K562 (cell line): ENCODE results near the gene NHLRC2. TPM values are rescaled to one million over a fixed set of nuclear protein-coding genes. Genes with fewer than 3 reads are reported as not detected.

Experiments
- ATAC-seq: fragments of 200-7000 bp; cut with Tn5 transposase; 3 replicates; pipeline ENCODE4 v1.9.1; 2020; ENCODE audit warnings: moderate library complexity
- BruUV-seq: library from RNA; stranded (reverse); fragments of 400-500 nt; replicated peaks from 2 replicates; lab custom pipeline; 2021; lab: Mats Ljungman, UMichigan
- CTCF ChIA-PET: fragments of 300-600 bp; formaldehyde crosslinking; extraction: SDS; loops from one replicate; lab custom pipeline; 2021; ENCODE audit warnings: low intra/inter-chr PET ratio; lab: Yijun Ruan, JAX
- POLR2A ChIA-PET: fragments of 300-600, 350-650 bp; sonication (Branson Sonifier 250); formaldehyde crosslinking; extraction: SDS; loops from one replicate; lab custom pipeline; 2021; ENCODE audit warnings: antibody characterized with exemption, inconsistent platforms; lab: Yijun Ruan, JAX
- DNase-seq, 4 experiments: peaks; one replicate each; pipeline versions ENCODE4 v3.0.0 to v3.0.0-alpha.2; 2011 to 2018; ENCODE audit warnings: low spot score in 3 of 4, mixed read lengths in 3 of 4; ENCODE audit errors: extremely low read depth in 1 of 4
- FAIRE-seq: peaks from 2 replicates; lab custom pipeline; 2011; peaks lifted over from hg19 to GRCh38; lab: Jason Lieb, UNC
- H2AFZ ChIP-seq: 2 replicates; pipeline ENCODE4 v1.6.0; 2011; ENCODE audit warnings: low read depth, low read length, control low read depth, inconsistent platforms
- H3K27ac ChIP-seq: fragments of 200-600 bp; 3 replicates; pipeline ENCODE4 v1.8.0; 2011; ENCODE audit warnings: low read depth, mild to moderate bottlenecking, control low read depth, inconsistent platforms, low read length, moderate library complexity, mixed read lengths; ENCODE audit errors: extremely low read depth
- H3K27me3 ChIP-seq, 2 experiments: fragments of 300-600 bp in 1 of 2; 2 replicates in 1 of 2; 3 replicates in 1 of 2; pipeline versions ENCODE4 v1.6.0 to v1.8.0; 2011; ENCODE audit warnings: inconsistent platforms in 2 of 2, low read length in 2 of 2, mild to moderate bottlenecking in 1 of 2, mixed read lengths in 1 of 2, moderate library complexity in 1 of 2; ENCODE audit not compliant: control insufficient read depth in 2 of 2, insufficient read depth in 2 of 2
- H3K36me3 ChIP-seq: fragments of 300-600 bp; 3 replicates; pipeline ENCODE4 v1.8.0; 2011; ENCODE audit warnings: mild to moderate bottlenecking, low read length, inconsistent platforms; ENCODE audit not compliant: control insufficient read depth, insufficient read depth
- H3K4me1 ChIP-seq, 2 experiments: fragments of 200-600 bp in 1 of 2; replicated peaks in 1 of 2; 2 replicates in 1 of 2; 3 replicates in 1 of 2; pipeline versions ENCODE4 v1.5.1 to v1.8.0; 2011; ENCODE audit warnings: inconsistent platforms in 2 of 2, low read length in 2 of 2, mild to moderate bottlenecking in 1 of 2, mixed read lengths in 1 of 2, moderate library complexity in 1 of 2; ENCODE audit not compliant: control insufficient read depth in 2 of 2, insufficient read depth in 2 of 2
- H3K4me2 ChIP-seq: 2 replicates; pipeline ENCODE4 v1.6.1; 2011; ENCODE audit warnings: low read length, control low read depth, inconsistent platforms, mixed read lengths; ENCODE audit not compliant: insufficient read depth
- H3K4me3 ChIP-seq: fragments of 200-600 bp; sonication (generic), shearing (Covaris generic); 2 replicates; pipeline ENCODE4 v1.5.1; 2016; ENCODE audit warnings: control low read depth, inconsistent platforms
- H3K79me2 ChIP-seq: fragments of 200-600 bp; 3 replicates; pipeline ENCODE4 v1.8.0; 2011; ENCODE audit warnings: low read length, inconsistent platforms; ENCODE audit not compliant: control insufficient read depth, insufficient read depth
- H3K9ac ChIP-seq, 2 experiments: 2 replicates each; pipeline versions ENCODE4 v1.6.0 to v1.6.1; 2011; ENCODE audit warnings: low read depth in 2 of 2, low read length in 2 of 2, control low read depth in 1 of 2, inconsistent platforms in 1 of 2, mild to moderate bottlenecking in 1 of 2, mixed read lengths in 1 of 2; ENCODE audit not compliant: insufficient read depth in 1 of 2
- H3K9me1 ChIP-seq: one replicate; pipeline ENCODE4 v1.6.0; 2011; ENCODE audit warnings: inconsistent platforms, mild to moderate bottlenecking, low read length, moderate library complexity; ENCODE audit not compliant: control insufficient read depth, insufficient read depth
- H3K9me3 ChIP-seq: replicated peaks from 2 replicates; pipeline ENCODE4 v1.5.1; 2011; ENCODE audit warnings: low read depth, low read length, inconsistent platforms; ENCODE audit not compliant: control insufficient read depth, insufficient read depth
- H4K20me1 ChIP-seq: replicated peaks from 2 replicates; pipeline ENCODE4 v1.6.1; 2011; ENCODE audit warnings: low read length, inconsistent platforms, mixed read lengths; ENCODE audit not compliant: control insufficient read depth, insufficient read depth
- CTCF ChIP-seq, 3 experiments: IDR thresholded peaks in 2 of 3; conservative IDR thresholded peaks in 1 of 3; 2 replicates each; pipeline ENCODE4 v1.5.1; 2011 to 2012; ENCODE audit warnings: low read length in 3 of 3, mild to moderate bottlenecking in 3 of 3, control low read depth in 2 of 3, improper control_type of control experiment in 1 of 3, inconsistent platforms in 1 of 3, low read depth in 1 of 3, mixed read lengths in 1 of 3, moderate library complexity in 1 of 3; ENCODE audit not compliant: insufficient read depth in 2 of 3
- CXXC5 ChIP-seq: fragments of 250-450 bp; sonication (Bioruptor Pico); IDR thresholded peaks from 2 replicates; pipeline ENCODE4 v1.8.0; 2022; ENCODE audit warnings: inconsistent platforms, mild to moderate bottlenecking, moderate library complexity
- EGR1 ChIP-seq: fragments of 450-650 bp; conservative IDR thresholded peaks from 2 replicates; pipeline ENCODE4 v1.6.1; 2017; ENCODE audit warnings: mild to moderate bottlenecking
- HMG20A ChIP-seq: fragments of 450-650 bp; formaldehyde crosslinking; conservative IDR thresholded peaks from 2 replicates; pipeline ENCODE4 v1.4.0; 2020; ENCODE audit warnings: mild to moderate bottlenecking, mixed read lengths
- PURB ChIP-seq: sonication (generic); formaldehyde crosslinking; IDR thresholded peaks from 2 replicates; pipeline ENCODE4 v1.9.0; 2021; ENCODE audit warnings: low read depth, mild to moderate bottlenecking, missing genetic modification reagents
- RAD21 ChIP-seq, 2 experiments: fragments of 250-450 bp in 1 of 2; fragments of 450-650 bp in 1 of 2; sonication (Bioruptor Pico) in 1 of 2; formaldehyde crosslinking in 1 of 2; IDR thresholded peaks in 1 of 2; conservative IDR thresholded peaks in 1 of 2; 2 replicates each; pipeline versions ENCODE4 v1.4.0 to v1.8.0; 2020 to 2022; ENCODE audit warnings: mild to moderate bottlenecking in 2 of 2, moderate library complexity in 1 of 2
- TAF1 ChIP-seq: IDR thresholded peaks from 2 replicates; pipeline ENCODE4 v1.6.1; 2011; ENCODE audit warnings: mild to moderate bottlenecking, low read length, moderate library complexity; ENCODE audit not compliant: insufficient read depth, control insufficient read depth, severe bottlenecking; ENCODE audit errors: extremely low read depth
- TCF3 ChIP-seq: sonication (generic); formaldehyde crosslinking; IDR thresholded peaks from 2 replicates; pipeline ENCODE4 v1.4.0; 2020; ENCODE audit warnings: mild to moderate bottlenecking, missing genetic modification reagents
- XRCC4 ChIP-seq: IDR thresholded peaks from one replicate; pipeline ENCODE4 v1.6.1; 2011; ENCODE audit not compliant: insufficient read depth, insufficient read length; ENCODE audit errors: extremely low read depth
- YY1 ChIP-seq, 3 experiments: IDR thresholded peaks; 2 replicates each; pipeline ENCODE4 v1.6.1; 2011; ENCODE audit warnings: low read length in 2 of 3, mild to moderate bottlenecking in 2 of 3, moderate library complexity in 2 of 3, borderline replicate concordance in 1 of 3, control low read depth in 1 of 3, low read depth in 1 of 3; ENCODE audit not compliant: insufficient read depth in 3 of 3, insufficient replicate concordance in 2 of 3, control insufficient read depth in 1 of 3, insufficient read length in 1 of 3; ENCODE audit errors: extremely low read depth in 1 of 3
- ZC3H11A ChIP-seq: IDR thresholded peaks from 2 replicates; pipeline ENCODE4 v1.6.1; 2012; ENCODE audit warnings: low read depth, low read length, improper control_type of control experiment
- ZNF134 ChIP-seq: fragments of 250-450 bp; sonication (Bioruptor Pico); conservative IDR thresholded peaks from 2 replicates; pipeline ENCODE4 v1.4.0; 2020
- WGBS: fragments of 100-300 bp; shearing (Covaris generic); methylation state at CpG from one replicate; pipeline ENCODE4 v1.1.6; 2016; ENCODE audit warnings: low coverage, mixed read lengths; ENCODE audit not compliant: insufficient coverage; ENCODE audit errors: missing lambda C conversion rate; 5-methylcytosine and 5-hydroxymethylcytosine counted together
- in situ Hi-C: fragments of 300-500 bp; cut with MboI; formaldehyde crosslinking; loops from 4 replicates; pipeline ENCODE4 v1.15.0; 2018; ENCODE audit warnings: inconsistent platforms, mixed read lengths
- intact Hi-C: fragments of 100-400 bp; cut with micrococcal nuclease; formaldehyde crosslinking; loops from 2 replicates; pipeline ENCODE4 v1.14.2; 2022
- polyA plus RNA-seq, 8 experiments: library from polyadenylated mRNA; depleted of rRNA in 4 of 8; stranded (reverse) in 5 of 8; unstranded in 3 of 8; fragments of >200 nt; fragmentation: Nextera tagmentation in 2 of 8; fragmentation: Illumina TruSeq in 1 of 8; extraction: Ambion mirVana in 2 of 8; extraction: Trizol in 1 of 8; gene quantifications; 2 replicates each; pipeline versions ENCODE4 v1.2.1 to v1.2.3, GENCODE V29; 2011 to 2014; ENCODE audit warnings: inconsistent platforms in 1 of 8, missing spikeins in 1 of 8
- total RNA-seq, 7 experiments: library from RNA; depleted of rRNA in 6 of 7; stranded (reverse); fragments of >200 nt in 6 of 7; fragmentation: Illumina TruSeq in 2 of 7; extraction: Trizol in 2 of 7; gene quantifications; 2 replicates each; pipeline versions ENCODE4 v1.2.1 to v1.2.3, GENCODE V29; 2011 to 2021; ENCODE audit warnings: low replicate concordance in 1 of 7

Gene NHLRC2
- total and polyA plus RNA-seq, 9 of the 15 experiments (the other 6 are each of a cell fraction or from before 2014, with no cell fraction given) = 1.5 to 22.4 (median 10.3) TPM

DNA sequence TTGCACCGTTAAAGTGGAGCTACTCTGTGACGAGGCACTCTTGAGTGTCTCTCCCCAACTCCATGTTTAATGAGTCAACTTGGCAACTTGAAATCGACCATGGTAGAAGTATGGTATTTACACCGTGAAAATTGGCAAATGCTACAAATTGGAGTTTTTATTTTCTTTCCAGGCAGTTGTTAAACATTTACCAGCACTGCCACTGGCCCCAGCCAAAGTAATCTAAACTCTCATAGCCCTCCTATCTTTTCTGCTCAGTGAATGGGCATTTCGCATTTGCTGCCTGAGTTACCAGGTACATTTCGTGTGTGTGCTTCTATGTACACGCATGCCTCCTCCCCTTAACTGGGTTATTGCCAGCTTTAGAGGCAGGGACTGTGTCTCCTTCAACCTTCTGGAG lies 83.3 kb downstream of the NHLRC2 start:
- Histone ChIP-seq H3K4me2 (no peak overlapping the region), H3K27me3 (peaks cover 2 to 13% of the 10 kb centered on the region in 2 experiments; a peak in 3 of 5 replicates), H3K9me3 (no peaks in the 10 kb centered on the region), H3K79me2 (no peaks in the 10 kb centered on the region), H3K4me1 (no peaks in the 10 kb centered on the region; a peak in 1 of 5 replicates), H3K27ac (no peak overlapping the region), H3K9me1 (no peaks in the 10 kb centered on the region), H3K4me3 (no peak overlapping the region), H2AFZ (no peak overlapping the region), H3K36me3 (no peaks in the 10 kb centered on the region), H3K9ac (no peak overlapping the region), H4K20me1 (no peaks in the 10 kb centered on the region)
- no peak for FAIRE-seq
- POLR2A ChIA-PET = no interaction called here
- WGBS = 0% methylated on average over 7 of the region's 7 CpGs
- no peak for TF ChIP-seq CXXC5 (CRISPR knock-in tag)
- no TSS peak for BruUV-seq
- ATAC-seq = no peak
- no peak for DNase-seq
- CTCF ChIA-PET = no interaction called here
- intact Hi-C loops = no loop called here
- in situ Hi-C loops = no loop called here

GRCh38 chr10:113939212-113939860 lies 84.9 kb downstream of the NHLRC2 start:
- CTCF ChIA-PET = no interaction called here
- Histone ChIP-seq H3K4me1 (no peaks in the 10 kb centered on the region), H2AFZ (no peak overlapping the region), H4K20me1 (no peaks in the 10 kb centered on the region), H3K79me2 (no peaks in the 10 kb centered on the region), H3K4me2 (no peak overlapping the region), H3K9me1 (no peaks in the 10 kb centered on the region), H3K9ac (no peak overlapping the region), H3K36me3 (no peaks in the 10 kb centered on the region), H3K27ac (no peak overlapping the region), H3K27me3 (peaks cover 2 to 10% of the 10 kb centered on the region in 2 experiments; a peak in 3 of 5 replicates), H3K4me3 (no peak overlapping the region), H3K9me3 (no peaks in the 10 kb centered on the region)
- POLR2A ChIA-PET = no interaction called here
- ATAC-seq (peak; percentile 31; the same call in 1 of the 3 replicates), DNase-seq (no peak), FAIRE-seq (no peak)
- 35% methylated on average over 6 of the region's 7 CpGs for WGBS
- in situ Hi-C loops = no loop called here
- BruUV-seq = no TSS peak
- intact Hi-C loops = loop anchor here (1.0 kb wide), 1 partner anchor 140 kb away; no protein-coding TSS in a partner anchor
- no peak for TF ChIP-seq EGR1
- TF ChIP-seq TCF3 (CRISPR knock-in tag) = no peak
- peak; percentile 16 to 29 (median 25); a peak in 3 of 6 replicates for TF ChIP-seq CTCF (IDR thresholded peaks at IDR 0.05 in 2 of 3, conservative IDR thresholded peaks at IDR 0.05 in 1 of 3; ENCODE audit: insufficient read depth in 2 of 3, low read depth in 1 of 3, low read length in 3 of 3)
- no peak for TF ChIP-seq ZC3H11A
- no peak for TF ChIP-seq YY1 (IDR thresholded peaks at IDR 0.05; ENCODE audit: borderline replicate concordance in 1 of 3, control insufficient read depth in 1 of 3, extremely low read depth in 1 of 3, insufficient read depth in 3 of 3, insufficient read length in 1 of 3, insufficient replicate concordance in 2 of 3, low read depth in 1 of 3, low read length in 2 of 3)
- TF ChIP-seq RAD21 (CRISPR knock-in tag; conservative IDR thresholded peaks at IDR 0.05 in 1 of 2, IDR thresholded peaks at IDR 0.05 in 1 of 2) = peak in 1 of 2 experiments; percentile 49; a peak in 2 of 4 replicates
- no peak for TF ChIP-seq PURB
- TF ChIP-seq XRCC4 = no peak
- TF ChIP-seq HMG20A = no peak
- no peak for TF ChIP-seq TAF1
- peak; percentile 85 for TF ChIP-seq ZNF134 (CRISPR knock-in tag)
